ENCODE measurements around the gene GALNT17. TPM values are rescaled to one million over a fixed set of nuclear protein-coding genes. Genes with fewer than 3 reads are reported as not detected.

GALNT17 gene
- total RNA-seq, 1 experiment from 2014 or later: not detected

- ChIA-PET POLR2A (no interaction called here), CTCF (interaction anchor here (1.2 kb wide), 1 partner anchor 587 kb away, joined by 3 read pairs; no protein-coding TSS in a partner anchor)
- H3K27me3 Mint-ChIP-seq (ENCODE audit: insufficient read depth, unreplicated experiment): no peaks in the 10 kb centered on the region
- no peak overlapping the region for H3K4me3 Mint-ChIP-seq (ENCODE audit: unreplicated experiment)
- H3K9me3 Mint-ChIP-seq (ENCODE audit: unreplicated experiment): peaks cover 18% of the 10 kb centered on the region
- BruUV-seq (replicated peaks): no TSS peak
- H3K4me1 Mint-ChIP-seq (ENCODE audit: insufficient read depth, unreplicated experiment): no peaks in the 10 kb centered on the region
- DNase-seq (ENCODE audit: unreplicated experiment): no peak
- no peak overlapping the region for H3K27ac Mint-ChIP-seq (ENCODE audit: low read depth, unreplicated experiment)
- H3K36me3 Mint-ChIP-seq (ENCODE audit: insufficient read depth, unreplicated experiment): no peaks in the 10 kb centered on the region
- intact Hi-C loops (cut with micrococcal nuclease): no loop called here
- no peak for TF ChIP-seq CTCF (IDR thresholded peaks at IDR 0.05; ENCODE audit: unreplicated experiment)
These were observed 13.0 kb downstream of the GALNT17 start for GRCh38 chr7:71144963-71145362.

- Mint-ChIP-seq H3K4me3 (ENCODE audit: unreplicated experiment) (no peak overlapping the region), H3K36me3 (ENCODE audit: insufficient read depth, unreplicated experiment) (no peaks in the 10 kb centered on the region), H3K4me1 (ENCODE audit: insufficient read depth, unreplicated experiment) (no peaks in the 10 kb centered on the region), H3K9me3 (ENCODE audit: unreplicated experiment) (peaks cover 15% of the 10 kb centered on the region), H3K27ac (ENCODE audit: low read depth, unreplicated experiment) (no peak overlapping the region), H3K27me3 (ENCODE audit: insufficient read depth, unreplicated experiment) (no peaks in the 10 kb centered on the region)
- BruUV-seq (replicated peaks): no TSS peak
- ChIA-PET CTCF (interaction anchor here (0.7 to 1.2 kb wide), 2 partner anchors 371 to 586 kb away, joined by 3 read pairs; no protein-coding TSS in a partner anchor), POLR2A (no interaction called here)
- intact Hi-C loops (cut with micrococcal nuclease): no loop called here
- DNase-seq (ENCODE audit: unreplicated experiment): no peak
- no peak for TF ChIP-seq CTCF (IDR thresholded peaks at IDR 0.05; ENCODE audit: unreplicated experiment)
These were observed 14.3 kb downstream of the GALNT17 start for GRCh38 chr7:71145906-71146901.

GRCh38 chr7:71148098-71148497, 16.2 kb downstream of the GALNT17 start:
- intact Hi-C loops (cut with micrococcal nuclease): no loop called here
- H3K4me3 Mint-ChIP-seq (ENCODE audit: unreplicated experiment): no peak overlapping the region
- no TSS peak for BruUV-seq (replicated peaks)

More at GRCh38 chr7:71148098-71148497, 16.2 kb downstream of the GALNT17 start:
- Mint-ChIP-seq H3K27me3 (ENCODE audit: insufficient read depth, unreplicated experiment) (no peaks in the 10 kb centered on the region), H3K36me3 (ENCODE audit: insufficient read depth, unreplicated experiment) (no peaks in the 10 kb centered on the region), H3K9me3 (ENCODE audit: unreplicated experiment) (peaks cover 17% of the 10 kb centered on the region), H3K27ac (ENCODE audit: low read depth, unreplicated experiment) (no peak overlapping the region), H3K4me1 (ENCODE audit: insufficient read depth, unreplicated experiment) (no peaks in the 10 kb centered on the region)
- POLR2A ChIA-PET: no interaction called here
- no peak for DNase-seq (ENCODE audit: unreplicated experiment)
- CTCF ChIA-PET: no interaction called here
- TF ChIP-seq CTCF (IDR thresholded peaks at IDR 0.05; ENCODE audit: unreplicated experiment): no peak

All from MCF 10A (cell line).